NCI-H526 (cell line): ENCODE results near the gene CATSPER3.

Experiments
- DNase-seq, 2 experiments: peaks; one replicate each; lab custom pipeline; 2025; lab: John Stamatoyannopoulos, UW

CATSPER3 gene

DNA sequence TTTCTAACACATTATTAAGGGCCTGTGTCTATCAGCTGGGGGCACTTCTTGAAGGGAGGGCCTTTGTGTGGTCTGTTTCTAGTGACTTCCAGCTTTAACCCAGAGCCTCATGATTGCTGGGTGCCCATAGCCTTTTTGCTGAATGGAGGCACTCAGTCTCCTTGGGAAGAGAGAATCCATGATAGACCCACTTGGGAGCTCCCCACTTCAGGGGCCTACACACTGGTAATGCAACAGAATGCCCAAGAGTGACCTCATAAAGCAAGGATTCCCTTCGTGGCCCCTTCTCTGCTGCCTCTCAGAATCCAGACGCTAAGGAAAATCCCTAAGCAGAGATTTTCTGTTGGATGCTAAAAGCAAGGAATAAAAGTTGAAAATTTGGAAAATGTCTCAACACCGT, at the start of gene CATSPER3:
Gene CATSPER3 (plus strand): TSS at position 301 of the 400 bp plus-strand sequence. CDS start 85 bp downstream, at position 386.
- DNase-seq: no peak

DNA sequence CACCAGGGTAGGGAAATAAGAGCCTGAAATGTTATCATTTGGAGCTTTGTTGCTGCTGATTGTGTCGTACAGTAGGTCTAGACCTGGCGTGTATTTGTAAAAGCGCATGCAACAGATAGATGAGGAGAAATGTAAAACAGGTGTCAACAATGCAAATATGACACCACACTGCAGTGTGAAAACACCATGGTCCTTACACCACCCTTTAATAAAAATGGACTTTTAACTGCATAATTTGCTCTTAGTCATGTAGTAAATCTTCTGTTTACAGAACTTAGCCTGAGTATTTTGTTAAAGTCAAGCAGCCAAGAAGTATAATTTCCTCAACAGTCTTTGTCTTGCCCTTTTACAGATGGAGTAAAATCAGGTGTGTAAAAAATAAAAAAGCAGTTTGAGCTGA, 48.8 kb upstream of the CATSPER3 start:
- peak in 1 of 2 experiments; percentile 53 for DNase-seq

GRCh38 chr5:134920848-134921575, 46.7 kb upstream of the CATSPER3 start:
- DNase-seq: no peak

- DNase-seq: no peak
Measured at GRCh38 chr5:134932508-134932907, 35.2 kb upstream of the CATSPER3 start.

DNA sequence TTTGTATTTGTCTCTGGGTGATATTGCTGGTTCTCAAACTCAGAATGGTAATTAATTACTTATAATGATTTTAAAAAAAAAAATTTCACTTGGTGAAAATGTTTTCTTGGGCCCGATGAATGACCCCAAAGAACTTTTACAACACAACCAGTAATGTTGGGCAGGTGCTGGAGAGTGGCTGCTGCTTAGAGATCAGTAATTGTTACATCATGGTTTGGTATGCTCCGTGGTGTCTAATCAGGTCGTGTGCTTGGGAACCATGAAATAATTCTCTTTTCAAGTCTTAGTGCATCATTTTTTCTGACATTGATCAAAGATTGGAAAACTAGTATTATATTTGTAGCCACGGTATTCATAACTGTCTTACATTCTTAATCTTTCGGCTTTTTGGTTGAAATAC, 33.5 kb upstream of the CATSPER3 start:
- no peak for DNase-seq

DNA sequence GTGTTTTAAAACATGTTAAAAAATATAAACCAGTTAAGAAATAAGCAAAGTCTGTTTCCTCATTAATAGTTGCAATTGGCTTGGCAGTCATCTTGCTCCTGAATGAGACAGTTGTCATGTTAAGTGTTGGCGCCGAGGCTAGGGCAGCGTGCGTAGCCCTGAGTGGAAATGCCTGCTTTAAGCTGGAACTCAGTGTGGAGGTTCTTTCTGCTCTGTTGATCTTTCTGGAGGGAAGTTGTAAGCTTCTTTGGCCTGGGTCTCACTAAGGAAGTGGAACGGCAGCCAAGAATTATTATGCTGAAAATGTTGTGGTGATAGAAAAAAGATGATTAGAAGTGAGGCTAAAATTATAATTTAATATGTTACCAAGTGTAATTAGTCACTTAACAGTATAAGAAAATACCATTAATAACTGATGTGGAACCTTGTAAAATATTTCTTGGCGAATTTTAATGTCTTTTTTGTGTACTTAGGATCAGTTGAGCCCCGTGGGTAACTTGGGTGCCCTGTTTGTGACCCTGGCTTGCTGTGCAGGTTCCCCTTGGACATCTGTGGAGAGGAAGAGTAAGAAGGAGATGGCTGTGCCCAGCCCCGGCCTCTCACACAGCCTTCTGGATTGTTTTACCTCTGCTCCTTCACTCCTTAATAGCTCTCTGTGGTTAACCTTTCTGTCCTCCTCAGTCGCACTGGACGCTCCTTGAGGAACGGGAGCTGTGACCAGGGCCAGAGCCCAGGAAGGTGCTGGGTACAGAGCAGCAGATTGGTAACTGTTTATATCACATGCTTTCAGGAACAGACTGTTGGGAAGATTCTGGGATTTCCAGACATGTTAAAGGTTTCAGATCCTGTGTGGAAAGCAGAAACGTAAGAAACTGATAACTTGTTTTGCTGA, 31.8 kb upstream of the CATSPER3 start:
- no peak for DNase-seq

GRCh38 chr5:134937526-134937925, 30.2 kb upstream of the CATSPER3 start:
- DNase-seq: no peak

DNA sequence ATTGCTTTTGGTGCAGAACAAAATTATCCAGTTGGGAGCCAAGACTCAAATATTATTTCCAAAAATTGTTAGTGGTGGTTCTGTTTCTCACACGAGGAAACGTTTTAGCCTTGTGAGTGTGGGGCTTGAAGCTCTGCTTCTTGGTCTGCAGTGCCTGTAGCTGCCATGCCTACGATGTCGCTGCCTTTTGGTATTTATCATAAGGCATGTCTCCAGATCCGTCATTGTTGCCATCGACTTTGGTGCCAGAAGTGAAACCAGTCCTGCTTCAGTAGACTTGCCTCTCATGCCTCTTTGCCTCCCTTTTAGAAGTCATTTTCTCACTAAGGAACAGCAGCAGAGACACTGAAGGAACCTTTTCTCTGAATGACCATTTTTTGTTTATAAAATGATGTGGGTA, 29.7 kb upstream of the CATSPER3 start:
- DNase-seq: no peak

GRCh38 chr5:134939500-134939899, 28.2 kb upstream of the CATSPER3 start:
- no peak for DNase-seq

DNA sequence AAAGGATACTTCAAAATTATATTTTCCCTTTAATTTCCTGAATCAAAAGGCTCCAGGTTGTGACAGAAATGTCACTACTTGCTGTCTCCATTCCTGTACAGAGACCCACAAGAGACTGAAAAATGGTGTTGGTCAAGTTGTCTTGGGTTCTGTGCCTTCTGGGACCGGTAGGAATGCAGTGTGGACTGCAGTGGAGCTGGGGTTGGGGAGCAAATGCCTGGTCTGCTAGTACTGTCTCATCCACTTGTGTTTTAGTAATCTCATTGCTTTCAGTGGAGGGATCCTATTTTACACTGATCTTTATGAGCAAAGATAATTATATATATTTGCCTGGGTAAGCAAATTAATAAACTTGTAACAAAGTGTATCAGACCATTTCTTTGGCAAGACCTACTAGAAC, 24.2 kb upstream of the CATSPER3 start:
- peak in 1 of 2 experiments; percentile 12 for DNase-seq

DNA sequence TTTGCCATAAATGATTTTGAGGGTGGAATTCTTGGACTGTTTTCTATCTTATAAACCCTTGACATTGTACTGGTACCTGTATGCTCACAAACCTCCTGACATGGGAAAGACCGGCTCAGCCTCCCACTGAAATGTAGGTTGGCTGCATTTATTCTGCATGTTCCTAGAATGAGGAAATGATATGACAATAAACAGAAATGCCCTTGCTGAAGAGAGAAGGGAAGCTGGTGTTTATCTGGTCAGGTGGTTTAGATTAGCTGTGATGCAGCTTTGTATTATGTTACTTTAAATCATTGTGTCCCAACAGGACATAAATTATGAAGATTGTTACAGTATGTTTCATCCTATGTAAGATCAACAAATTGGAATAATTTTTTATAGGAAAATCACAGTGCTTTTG, 23.1 kb upstream of the CATSPER3 start:
- no peak for DNase-seq

GRCh38 chr5:134945041-134945440, 22.7 kb upstream of the CATSPER3 start:
- DNase-seq: peak in 1 of 2 experiments; percentile 38

GRCh38 chr5:134948911-134949310, 18.8 kb upstream of the CATSPER3 start:
- DNase-seq: no peak

- DNase-seq: no peak
Measured at GRCh38 chr5:134949316-134949715, 18.4 kb upstream of the CATSPER3 start.

GRCh38 chr5:134957920-134958608, 9.6 kb upstream of the CATSPER3 start:
- no peak for DNase-seq

GRCh38 chr5:134958755-134959154, 9.0 kb upstream of the CATSPER3 start:
- DNase-seq: no peak

DNA sequence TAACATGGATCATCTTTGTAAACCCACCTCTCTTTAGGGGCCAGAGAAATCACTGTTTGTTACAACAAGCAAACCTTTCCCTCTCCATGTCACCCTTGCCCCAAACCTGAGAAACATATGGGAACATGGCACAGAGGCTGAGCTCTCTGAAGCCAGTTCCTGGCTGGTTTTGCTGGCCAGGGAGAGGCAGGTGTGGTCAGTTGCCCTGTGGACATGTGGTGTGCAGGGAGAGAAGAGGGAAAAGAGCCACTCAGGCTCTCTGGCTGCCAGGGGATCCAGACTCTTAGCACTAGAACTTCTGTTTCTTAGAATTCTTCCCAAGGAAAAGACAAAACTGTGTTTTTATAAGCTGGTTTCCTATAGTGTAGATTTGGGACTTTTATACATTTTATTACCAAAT, 4.6 kb upstream of the CATSPER3 start:
- DNase-seq: no peak

GRCh38 chr5:134964359-134965270, 3.1 kb upstream of the CATSPER3 start:
- no peak for DNase-seq

GRCh38 chr5:134965271-134965825, 2.4 kb upstream of the CATSPER3 start:
- no peak for DNase-seq

- peak in 1 of 2 experiments; percentile 16 for DNase-seq
Measured at GRCh38 chr5:134968055-134968454, 348 bp downstream of the CATSPER3 start.

DNA sequence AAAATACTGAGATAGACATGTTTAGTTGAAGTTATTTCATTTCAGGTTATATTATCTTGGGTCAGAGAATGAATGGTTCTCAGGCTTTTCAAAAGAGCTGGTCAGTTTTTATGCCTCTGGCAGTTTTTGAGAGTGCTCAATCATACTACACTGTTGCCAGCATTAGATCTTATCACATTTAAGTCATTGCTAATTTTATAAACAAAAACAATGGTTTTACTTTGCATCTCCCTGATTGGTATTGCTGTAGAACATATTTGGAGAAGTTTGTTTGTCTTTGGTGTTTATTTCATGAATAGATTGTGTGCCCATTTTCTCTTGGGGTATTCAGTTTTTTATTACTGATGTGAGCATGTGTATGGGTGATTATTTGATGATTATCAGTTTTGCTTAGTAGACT, 1.5 kb downstream of the CATSPER3 start:
- no peak for DNase-seq
